ENCODE data around the gene CABLES2.

GRCh38 chr20:62350629-62351422, 56.3 kb downstream of the CABLES2 start:
- TF ChIP-seq CTCF (IDR thresholded peaks at IDR 0.05; ENCODE audit: low read depth, low read length, missing input control) (no peak), RAD21 (IDR thresholded peaks at IDR 0.05) (no peak), REST (IDR thresholded peaks at IDR 0.05) (no peak), EGR1 (IDR thresholded peaks at IDR 0.05; ENCODE audit: low read depth in 2 of 2) (no peak), TAF1 (conservative IDR thresholded peaks at IDR 0.05) (no peak), MAX (IDR thresholded peaks at IDR 0.05) (no peak)

All from liver (tissue), 3 donors.